Uterus (tissue), 4 donors: ENCODE data around the gene KRT4. TPM values are rescaled to one million over a fixed set of nuclear protein-coding genes. Genes with fewer than 3 reads are reported as not detected.

Source experiments
- DNase-seq, 2 donors: peaks; one replicate each; pipeline ENCODE4 v3.0.0-alpha.2; 2019 to 2020
- H3K27ac ChIP-seq, 2 donors: fragments of 200-600 bp; sonication (generic); 1 replicate in 1 of 2; 2 replicates in 1 of 2; pipeline ENCODE4 v1.5.1; 2016 to 2018
- H3K27me3 ChIP-seq, 2 donors: fragments of 200-600 bp; sonication (generic); one replicate each; pipeline ENCODE4 v1.5.1; 2018 to 2019; ENCODE audit warnings: control low read depth in 1 of 2
- H3K36me3 ChIP-seq, 2 donors: fragments of 200-600 bp; sonication (generic); one replicate each; pipeline ENCODE4 v1.5.1; 2019; ENCODE audit warnings: control low read depth in 1 of 2
- H3K4me1 ChIP-seq, 2 donors: fragments of 200-600 bp; sonication (generic); one replicate each; pipeline ENCODE4 v1.5.1; 2018 to 2019; ENCODE audit warnings: control low read depth in 1 of 2
- H3K4me3 ChIP-seq, 2 donors: fragments of 200-600 bp; sonication (generic); 1 replicate in 1 of 2; 2 replicates in 1 of 2; pipeline ENCODE4 v1.5.1; 2018 to 2019; ENCODE audit warnings: mild to moderate bottlenecking in 1 of 2
- H3K9me3 ChIP-seq, 2 donors: fragments of 200-600 bp; sonication (generic); one replicate each; pipeline ENCODE4 v1.5.1; 2019; ENCODE audit warnings: control low read depth in 1 of 2
- CTCF ChIP-seq, 4 experiments: fragments of 200-600 bp in 2 of 4; fragments of 450-650 bp in 2 of 4; sonication (generic) in 2 of 4; IDR thresholded peaks; one replicate each; pipeline ENCODE4 v1.5.1; 2016 to 2019; ENCODE audit warnings: antibody characterized with exemption in 4 of 4, mild to moderate bottlenecking in 2 of 4, moderate library complexity in 1 of 4
- POLR2A ChIP-seq, 2 donors: fragments of 450-650 bp; IDR thresholded peaks; one replicate each; pipeline ENCODE4 v1.6.1; 2016; ENCODE audit warnings: antibody characterized with exemption in 2 of 2, mild to moderate bottlenecking in 1 of 2, moderate library complexity in 1 of 2
- intact Hi-C: fragments of 100-400 bp; cut with DNase I; formaldehyde crosslinking; loops from one replicate; pipeline ENCODE4 v1.15.1; 2023; ENCODE audit warnings: low total_unique reads
- total RNA-seq, 4 donors: library from RNA; depleted of rRNA in 3 of 4; stranded (reverse); fragments of >200 nt in 3 of 4; gene quantifications; one replicate each; pipeline versions ENCODE4 v1.1.0 to v1.2.4, GENCODE V29; 2014 to 2023
- donor health status: DM: yes; HTN: yes; CAD: no.

Gene KRT4
- total RNA-seq, 4 donors from 2014 or later, result not detected

DNA sequence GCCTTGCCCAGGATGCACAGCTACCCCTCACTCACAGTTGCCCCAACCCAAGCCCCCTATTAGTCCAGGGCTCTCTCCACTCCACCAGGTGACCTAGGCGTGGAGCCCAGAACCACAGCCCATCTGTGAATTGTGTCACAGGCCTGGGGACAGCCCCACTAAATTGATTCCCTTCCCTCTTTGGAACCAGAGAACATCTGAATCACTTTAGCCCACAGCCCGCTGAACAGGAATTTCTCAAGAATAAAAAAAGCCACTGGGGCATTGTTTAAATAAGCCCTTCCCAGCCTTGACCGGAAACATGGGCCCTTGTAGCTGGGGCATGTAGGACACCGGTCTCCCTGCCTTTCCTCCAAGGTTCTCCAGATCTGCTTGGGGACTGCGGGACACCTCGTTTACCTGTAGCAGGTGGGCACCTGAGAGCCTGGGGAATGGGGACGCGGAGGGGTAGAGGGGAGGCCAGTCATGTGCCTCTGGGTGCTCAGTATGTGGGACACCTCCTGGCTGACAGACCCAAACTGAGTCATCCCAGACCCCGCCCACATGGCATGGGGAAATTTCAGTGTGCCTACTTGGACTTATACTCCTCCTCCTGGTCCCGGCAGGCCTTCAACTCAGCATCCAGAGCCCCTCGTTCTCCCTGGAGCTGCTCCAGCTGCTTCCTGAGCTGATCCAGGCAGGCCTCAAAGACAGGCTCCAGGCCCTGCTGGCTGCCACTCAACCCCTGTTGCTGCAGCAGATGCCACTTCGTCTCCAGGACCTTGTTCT, 33.6 kb upstream of the KRT4 start:
- no peak for TF ChIP-seq CTCF (IDR thresholded peaks at IDR 0.05)
- no peak for TF ChIP-seq POLR2A (IDR thresholded peaks at IDR 0.05)
- H3K27ac ChIP-seq, result no peak overlapping the region
- H3K4me3 ChIP-seq, result no peak overlapping the region

GRCh38 chr12:52846356-52846970, 32.5 kb upstream of the KRT4 start:
- no peak overlapping the region for H3K4me3 ChIP-seq
- H3K4me1 ChIP-seq, result no peaks in the 10 kb centered on the region
- H3K27ac ChIP-seq, result no peak overlapping the region
- intact Hi-C loops, result no loop called here
- no peak for DNase-seq
- TF ChIP-seq CTCF (IDR thresholded peaks at IDR 0.05) (no peak), POLR2A (IDR thresholded peaks at IDR 0.05) (no peak)
- H3K27me3 ChIP-seq, result no peaks in the 10 kb centered on the region
- H3K9me3 ChIP-seq, result no peaks in the 10 kb centered on the region
- H3K36me3 ChIP-seq, result no peaks in the 10 kb centered on the region

More for the DNA sequence above, 33.6 kb upstream of the KRT4 start:
- intact Hi-C loops, result no loop called here
- no peak for DNase-seq
- Histone ChIP-seq H3K36me3 (no peaks in the 10 kb centered on the region), H3K4me1 (no peaks in the 10 kb centered on the region), H3K9me3 (no peaks in the 10 kb centered on the region), H3K27me3 (no peaks in the 10 kb centered on the region)

DNA sequence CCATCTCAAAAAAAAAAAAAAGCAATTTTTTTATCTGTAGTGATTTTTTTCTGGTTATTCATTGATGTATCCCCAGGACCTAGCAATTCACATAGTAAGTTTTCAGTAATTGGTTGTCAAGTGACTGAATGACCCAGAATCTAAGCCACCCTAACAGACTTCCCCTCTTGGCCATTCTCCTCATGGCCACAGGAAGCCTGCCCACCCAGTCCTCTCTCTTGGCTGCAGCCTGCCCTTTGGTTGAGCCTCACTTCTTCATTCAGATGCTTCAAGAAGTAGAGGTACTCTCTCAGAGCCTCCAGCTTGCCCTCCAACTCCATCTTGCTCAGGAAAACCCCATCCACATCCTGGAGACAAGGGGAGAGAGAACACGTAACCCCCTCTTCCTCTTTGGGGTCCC, 32.0 kb upstream of the KRT4 start:
- Histone ChIP-seq H3K36me3 (no peaks in the 10 kb centered on the region), H3K4me1 (no peaks in the 10 kb centered on the region), H3K27me3 (no peaks in the 10 kb centered on the region), H3K27ac (no peak overlapping the region), H3K4me3 (no peak overlapping the region), H3K9me3 (no peaks in the 10 kb centered on the region)
- TF ChIP-seq POLR2A (IDR thresholded peaks at IDR 0.05) (no peak), CTCF (IDR thresholded peaks at IDR 0.05) (no peak)
- DNase-seq, result no peak
- intact Hi-C loops, result no loop called here

DNA sequence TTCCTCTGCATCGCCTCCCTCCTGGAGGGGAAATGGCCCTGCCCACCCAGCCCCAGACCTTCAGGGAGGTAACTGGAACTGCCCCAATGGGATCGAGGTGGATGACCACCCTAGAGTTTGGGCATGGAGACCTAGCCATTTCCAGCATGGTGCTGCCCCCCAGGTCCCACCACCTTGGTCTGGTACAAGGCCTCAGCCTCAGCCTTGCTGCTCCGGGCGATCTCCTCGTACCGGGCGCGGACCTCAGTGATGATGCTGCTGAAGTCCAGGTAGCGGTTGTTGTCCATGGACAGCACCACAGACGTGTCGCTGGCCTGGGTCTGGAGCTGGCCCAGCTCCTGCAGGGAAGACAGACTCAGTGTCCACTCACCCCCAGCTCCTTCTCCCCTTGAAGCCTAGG, 30.5 kb upstream of the KRT4 start:
- no peak for TF ChIP-seq CTCF (IDR thresholded peaks at IDR 0.05)
- no peak for TF ChIP-seq POLR2A (IDR thresholded peaks at IDR 0.05)
- Histone ChIP-seq H3K9me3 (no peaks in the 10 kb centered on the region), H3K36me3 (no peaks in the 10 kb centered on the region), H3K4me1 (no peaks in the 10 kb centered on the region), H3K27me3 (no peaks in the 10 kb centered on the region), H3K27ac (no peak overlapping the region), H3K4me3 (no peak overlapping the region)
- no peak for DNase-seq
- intact Hi-C loops, result no loop called here

DNA sequence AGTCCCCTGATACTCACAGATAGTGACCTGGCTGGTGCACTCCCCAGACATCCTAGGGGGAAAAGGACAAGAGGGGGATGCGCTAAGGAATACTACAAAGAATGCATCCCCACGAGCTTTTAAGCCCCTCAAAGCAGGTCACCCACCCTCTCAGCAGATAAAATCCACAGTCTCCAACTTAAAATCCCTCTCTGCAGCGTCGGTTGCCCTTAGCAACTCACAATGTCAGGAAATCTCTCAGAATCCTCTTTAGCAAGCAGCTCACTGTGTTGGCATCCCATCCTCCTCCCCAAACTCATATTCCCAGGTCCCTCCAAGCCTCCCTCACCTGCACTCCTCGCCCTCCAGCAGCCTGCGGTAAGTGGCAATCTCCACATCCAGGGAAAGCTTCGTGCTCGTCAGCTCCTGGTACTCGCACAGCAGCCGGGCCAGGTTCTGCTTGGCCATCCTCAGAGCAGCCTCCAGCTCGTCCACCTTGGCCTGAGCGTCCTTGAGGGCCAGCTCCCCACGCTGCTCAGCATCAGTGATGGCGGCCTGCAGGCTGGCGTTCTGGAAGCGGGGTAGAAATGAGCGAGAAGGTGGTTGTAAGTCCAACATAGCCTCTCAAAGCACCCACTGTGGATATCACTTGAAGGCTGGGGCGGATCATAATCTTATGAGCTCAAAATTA, 25.7 kb upstream of the KRT4 start:
- no peaks in the 10 kb centered on the region for H3K4me1 ChIP-seq
- H3K27ac ChIP-seq, result no peak overlapping the region
- H3K4me3 ChIP-seq, result no peak overlapping the region
- no peak for DNase-seq
- H3K36me3 ChIP-seq, result no peaks in the 10 kb centered on the region
- H3K27me3 ChIP-seq, result no peaks in the 10 kb centered on the region
- H3K9me3 ChIP-seq, result no peaks in the 10 kb centered on the region
- intact Hi-C loops, result no loop called here
- no peak for TF ChIP-seq CTCF (IDR thresholded peaks at IDR 0.05)
- TF ChIP-seq POLR2A (IDR thresholded peaks at IDR 0.05), result no peak
